K562 (cell line): ENCODE results near the gene DNAH10. TPM values are rescaled to one million over a fixed set of nuclear protein-coding genes. Genes with fewer than 3 reads are reported as not detected.

Source experiments
- ATAC-seq: fragments of 200-7000 bp; cut with Tn5 transposase; 3 replicates; pipeline ENCODE4 v1.9.1; 2020; ENCODE audit warnings: moderate library complexity
- BruUV-seq: library from RNA; stranded (reverse); fragments of 400-500 nt; replicated peaks from 2 replicates; lab custom pipeline; 2021; lab: Mats Ljungman, UMichigan
- CTCF ChIA-PET: fragments of 300-600 bp; formaldehyde crosslinking; extraction: SDS; loops from one replicate; lab custom pipeline; 2021; ENCODE audit warnings: low intra/inter-chr PET ratio; lab: Yijun Ruan, JAX
- POLR2A ChIA-PET: fragments of 300-600, 350-650 bp; sonication (Branson Sonifier 250); formaldehyde crosslinking; extraction: SDS; loops from one replicate; lab custom pipeline; 2021; ENCODE audit warnings: antibody characterized with exemption, inconsistent platforms; lab: Yijun Ruan, JAX
- DNase-seq, 4 experiments: peaks; one replicate each; pipeline versions ENCODE4 v3.0.0 to v3.0.0-alpha.2; 2011 to 2018; ENCODE audit warnings: low spot score in 3 of 4, mixed read lengths in 3 of 4; ENCODE audit errors: extremely low read depth in 1 of 4
- FAIRE-seq: peaks from 2 replicates; lab custom pipeline; 2011; peaks lifted over from hg19 to GRCh38; lab: Jason Lieb, UNC
- H2AFZ ChIP-seq: 2 replicates; pipeline ENCODE4 v1.6.0; 2011; ENCODE audit warnings: low read depth, low read length, control low read depth, inconsistent platforms
- H3K27ac ChIP-seq: fragments of 200-600 bp; 3 replicates; pipeline ENCODE4 v1.8.0; 2011; ENCODE audit warnings: low read depth, mild to moderate bottlenecking, control low read depth, inconsistent platforms, low read length, moderate library complexity, mixed read lengths; ENCODE audit errors: extremely low read depth
- H3K27me3 ChIP-seq, 2 experiments: fragments of 300-600 bp in 1 of 2; 2 replicates in 1 of 2; 3 replicates in 1 of 2; pipeline versions ENCODE4 v1.6.0 to v1.8.0; 2011; ENCODE audit warnings: inconsistent platforms in 2 of 2, low read length in 2 of 2, mild to moderate bottlenecking in 1 of 2, mixed read lengths in 1 of 2, moderate library complexity in 1 of 2; ENCODE audit not compliant: control insufficient read depth in 2 of 2, insufficient read depth in 2 of 2
- H3K36me3 ChIP-seq: fragments of 300-600 bp; 3 replicates; pipeline ENCODE4 v1.8.0; 2011; ENCODE audit warnings: mild to moderate bottlenecking, low read length, inconsistent platforms; ENCODE audit not compliant: control insufficient read depth, insufficient read depth
- H3K4me1 ChIP-seq, 2 experiments: fragments of 200-600 bp in 1 of 2; replicated peaks in 1 of 2; 2 replicates in 1 of 2; 3 replicates in 1 of 2; pipeline versions ENCODE4 v1.5.1 to v1.8.0; 2011; ENCODE audit warnings: inconsistent platforms in 2 of 2, low read length in 2 of 2, mild to moderate bottlenecking in 1 of 2, mixed read lengths in 1 of 2, moderate library complexity in 1 of 2; ENCODE audit not compliant: control insufficient read depth in 2 of 2, insufficient read depth in 2 of 2
- H3K4me2 ChIP-seq: 2 replicates; pipeline ENCODE4 v1.6.1; 2011; ENCODE audit warnings: low read length, control low read depth, inconsistent platforms, mixed read lengths; ENCODE audit not compliant: insufficient read depth
- H3K4me3 ChIP-seq: fragments of 200-600 bp; sonication (generic), shearing (Covaris generic); 2 replicates; pipeline ENCODE4 v1.5.1; 2016; ENCODE audit warnings: control low read depth, inconsistent platforms
- H3K79me2 ChIP-seq: fragments of 200-600 bp; 3 replicates; pipeline ENCODE4 v1.8.0; 2011; ENCODE audit warnings: low read length, inconsistent platforms; ENCODE audit not compliant: control insufficient read depth, insufficient read depth
- H3K9ac ChIP-seq, 2 experiments: 2 replicates each; pipeline versions ENCODE4 v1.6.0 to v1.6.1; 2011; ENCODE audit warnings: low read depth in 2 of 2, low read length in 2 of 2, control low read depth in 1 of 2, inconsistent platforms in 1 of 2, mild to moderate bottlenecking in 1 of 2, mixed read lengths in 1 of 2; ENCODE audit not compliant: insufficient read depth in 1 of 2
- H3K9me1 ChIP-seq: one replicate; pipeline ENCODE4 v1.6.0; 2011; ENCODE audit warnings: inconsistent platforms, mild to moderate bottlenecking, low read length, moderate library complexity; ENCODE audit not compliant: control insufficient read depth, insufficient read depth
- H3K9me3 ChIP-seq: replicated peaks from 2 replicates; pipeline ENCODE4 v1.5.1; 2011; ENCODE audit warnings: low read depth, low read length, inconsistent platforms; ENCODE audit not compliant: control insufficient read depth, insufficient read depth
- H4K20me1 ChIP-seq: replicated peaks from 2 replicates; pipeline ENCODE4 v1.6.1; 2011; ENCODE audit warnings: low read length, inconsistent platforms, mixed read lengths; ENCODE audit not compliant: control insufficient read depth, insufficient read depth
- ATF6 ChIP-seq: sonication (generic); formaldehyde crosslinking; IDR thresholded peaks from 2 replicates; pipeline ENCODE4 v1.4.0; 2020; ENCODE audit warnings: mild to moderate bottlenecking, missing genetic modification reagents
- MYC ChIP-seq, 2 experiments: fragments of 250-450 bp in 1 of 2; sonication (Bioruptor Pico) in 1 of 2; IDR thresholded peaks; 2 replicates each; pipeline versions ENCODE4 v1.5.1 to v1.6.1; 2012 to 2021; ENCODE audit warnings: low read depth in 2 of 2, borderline replicate concordance in 1 of 2, improper control_type of control experiment in 1 of 2, low read length in 1 of 2, mild to moderate bottlenecking in 1 of 2, moderate library complexity in 1 of 2
- NFIC ChIP-seq: fragments of 450-650 bp; IDR thresholded peaks from 2 replicates; pipeline ENCODE4 v1.6.1; 2017; ENCODE audit warnings: mild to moderate bottlenecking, inconsistent platforms
- NR2C2 ChIP-seq, 2 experiments: fragments of 200-800 bp in 1 of 2; sonication (Bioruptor generic) in 1 of 2; sonication (generic) in 1 of 2; formaldehyde crosslinking in 1 of 2; IDR thresholded peaks; 2 replicates each; pipeline versions ENCODE4 v1.6.1 to v1.8.0; 2016 to 2022; ENCODE audit warnings: mild to moderate bottlenecking in 1 of 2, missing compliant biosample characterization in 1 of 2, missing genetic modification characterization in 1 of 2, missing genetic modification reagents in 1 of 2
- PYGO2 ChIP-seq: fragments of 450-650 bp; IDR thresholded peaks from 2 replicates; pipeline ENCODE4 v1.6.1; 2016; ENCODE audit warnings: mild to moderate bottlenecking, missing genetic modification characterization, moderate library complexity, missing compliant biosample characterization
- RBM14 ChIP-seq: fragments of 200-400 bp; formaldehyde crosslinking; IDR thresholded peaks from 2 replicates; pipeline ENCODE4 v1.6.1; 2018; ENCODE audit warnings: low read depth, mild to moderate bottlenecking, low read length, moderate library complexity, borderline replicate concordance; ENCODE audit not compliant: insufficient read depth
- SMC3 ChIP-seq: conservative IDR thresholded peaks from 2 replicates; pipeline ENCODE4 v1.6.1; 2011; ENCODE audit warnings: low read depth, low read length, improper control_type of control experiment; ENCODE audit not compliant: insufficient read depth
- ZNF134 ChIP-seq: fragments of 250-450 bp; sonication (Bioruptor Pico); conservative IDR thresholded peaks from 2 replicates; pipeline ENCODE4 v1.4.0; 2020
- ZNF785 ChIP-seq: fragments of 250-450 bp; sonication (Bioruptor Pico); IDR thresholded peaks from 2 replicates; pipeline ENCODE4 v1.4.0; 2020; ENCODE audit warnings: mild to moderate bottlenecking
- WGBS: fragments of 100-300 bp; shearing (Covaris generic); methylation state at CpG from one replicate; pipeline ENCODE4 v1.1.6; 2016; ENCODE audit warnings: low coverage, mixed read lengths; ENCODE audit not compliant: insufficient coverage; ENCODE audit errors: missing lambda C conversion rate; 5-methylcytosine and 5-hydroxymethylcytosine counted together
- in situ Hi-C: fragments of 300-500 bp; cut with MboI; formaldehyde crosslinking; loops from 4 replicates; pipeline ENCODE4 v1.15.0; 2018; ENCODE audit warnings: inconsistent platforms, mixed read lengths
- intact Hi-C: fragments of 100-400 bp; cut with micrococcal nuclease; formaldehyde crosslinking; loops from 2 replicates; pipeline ENCODE4 v1.14.2; 2022
- polyA plus RNA-seq, 8 experiments: library from polyadenylated mRNA; depleted of rRNA in 4 of 8; stranded (reverse) in 5 of 8; unstranded in 3 of 8; fragments of >200 nt; fragmentation: Nextera tagmentation in 2 of 8; fragmentation: Illumina TruSeq in 1 of 8; extraction: Ambion mirVana in 2 of 8; extraction: Trizol in 1 of 8; gene quantifications; 2 replicates each; pipeline versions ENCODE4 v1.2.1 to v1.2.3, GENCODE V29; 2011 to 2014; ENCODE audit warnings: inconsistent platforms in 1 of 8, missing spikeins in 1 of 8
- total RNA-seq, 7 experiments: library from RNA; depleted of rRNA in 6 of 7; stranded (reverse); fragments of >200 nt in 6 of 7; fragmentation: Illumina TruSeq in 2 of 7; extraction: Trizol in 2 of 7; gene quantifications; 2 replicates each; pipeline versions ENCODE4 v1.2.1 to v1.2.3, GENCODE V29; 2011 to 2021; ENCODE audit warnings: low replicate concordance in 1 of 7
- TF ChIP-seq, protein P1 (sequence below), 2 experiments: fragments of 450-650 bp; formaldehyde crosslinking in 1 of 2; IDR thresholded peaks; 2 replicates each; pipeline versions ENCODE4 v1.4.0 to v1.6.1; 2014 to 2020; ENCODE audit warnings: mild to moderate bottlenecking in 2 of 2, borderline replicate concordance in 1 of 2, low read depth in 1 of 2

Gene DNAH10
- total and polyA plus RNA-seq, 9 of the 15 experiments (the other 6 are each of a cell fraction or from before 2014, with no cell fraction given), result 0.01 to 0.06 (median 0.04) TPM; not detected in 1

GRCh38 chr12:123943816-123944215 is 181.7 kb downstream of the DNAH10 start:
- Histone ChIP-seq H3K36me3 (no peaks in the 10 kb centered on the region), H3K27ac (no peak overlapping the region), H3K9me1 (no peaks in the 10 kb centered on the region), H3K4me1 (peaks cover 0 to 7% of the 10 kb centered on the region in 2 experiments; a peak in 2 of 5 replicates), H3K9ac (no peak overlapping the region), H2AFZ (no peak overlapping the region), H3K9me3 (no peaks in the 10 kb centered on the region; the same call in 1 of the 2 replicates), H3K79me2 (no peaks in the 10 kb centered on the region), H3K27me3 (peaks cover 35 to 55% of the 10 kb centered on the region in 2 experiments; a peak in 4 of 5 replicates), H3K4me2 (no peak overlapping the region), H3K4me3 (no peak overlapping the region), H4K20me1 (no peaks in the 10 kb centered on the region)
- no peak for ATAC-seq
- in situ Hi-C loops (no loop called here), intact Hi-C loops (no loop called here)
- BruUV-seq, result no TSS peak
- CTCF ChIA-PET, result no interaction called here
- no peak for FAIRE-seq
- 7% methylated on average over 5 of the region's 5 CpGs for WGBS
- DNase-seq, result no peak
- POLR2A ChIA-PET, result interaction anchor here (0.9 to 1.6 kb wide), 3 partner anchors 12 to 28 kb away, joined by 3 to 4 read pairs (median 4); no protein-coding TSS in a partner anchor
- TF ChIP-seq NFIC (no peak), NR2C2 (CRISPR knock-in tag; IDR thresholded peaks at IDR 0.05) (no peak), NR2C2 (tag; IDR thresholded peaks at IDR 0.05) (no peak), ZNF134 (CRISPR knock-in tag) (no peak), ZNF785 (CRISPR knock-in tag) (no peak), MYC (IDR thresholded peaks at IDR 0.05; ENCODE audit: low read depth, low read length) (no peak), MYC (CRISPR knock-in tag; IDR thresholded peaks at IDR 0.05; ENCODE audit: borderline replicate concordance, low read depth) (no peak), RBM14 (no peak), PYGO2 (no peak), ATF6 (CRISPR knock-in tag) (no peak), SMC3 (no peak)
- TF ChIP-seq, protein P1, sequence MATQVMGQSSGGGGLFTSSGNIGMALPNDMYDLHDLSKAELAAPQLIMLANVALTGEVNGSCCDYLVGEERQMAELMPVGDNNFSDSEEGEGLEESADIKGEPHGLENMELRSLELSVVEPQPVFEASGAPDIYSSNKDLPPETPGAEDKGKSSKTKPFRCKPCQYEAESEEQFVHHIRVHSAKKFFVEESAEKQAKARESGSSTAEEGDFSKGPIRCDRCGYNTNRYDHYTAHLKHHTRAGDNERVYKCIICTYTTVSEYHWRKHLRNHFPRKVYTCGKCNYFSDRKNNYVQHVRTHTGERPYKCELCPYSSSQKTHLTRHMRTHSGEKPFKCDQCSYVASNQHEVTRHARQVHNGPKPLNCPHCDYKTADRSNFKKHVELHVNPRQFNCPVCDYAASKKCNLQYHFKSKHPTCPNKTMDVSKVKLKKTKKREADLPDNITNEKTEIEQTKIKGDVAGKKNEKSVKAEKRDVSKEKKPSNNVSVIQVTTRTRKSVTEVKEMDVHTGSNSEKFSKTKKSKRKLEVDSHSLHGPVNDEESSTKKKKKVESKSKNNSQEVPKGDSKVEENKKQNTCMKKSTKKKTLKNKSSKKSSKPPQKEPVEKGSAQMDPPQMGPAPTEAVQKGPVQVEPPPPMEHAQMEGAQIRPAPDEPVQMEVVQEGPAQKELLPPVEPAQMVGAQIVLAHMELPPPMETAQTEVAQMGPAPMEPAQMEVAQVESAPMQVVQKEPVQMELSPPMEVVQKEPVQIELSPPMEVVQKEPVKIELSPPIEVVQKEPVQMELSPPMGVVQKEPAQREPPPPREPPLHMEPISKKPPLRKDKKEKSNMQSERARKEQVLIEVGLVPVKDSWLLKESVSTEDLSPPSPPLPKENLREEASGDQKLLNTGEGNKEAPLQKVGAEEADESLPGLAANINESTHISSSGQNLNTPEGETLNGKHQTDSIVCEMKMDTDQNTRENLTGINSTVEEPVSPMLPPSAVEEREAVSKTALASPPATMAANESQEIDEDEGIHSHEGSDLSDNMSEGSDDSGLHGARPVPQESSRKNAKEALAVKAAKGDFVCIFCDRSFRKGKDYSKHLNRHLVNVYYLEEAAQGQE (IDR thresholded peaks at IDR 0.05; ENCODE audit: borderline replicate concordance), result no peak
- TF ChIP-seq, protein P1 (CRISPR knock-in tag; IDR thresholded peaks at IDR 0.05; ENCODE audit: low read depth), result no peak
